GM06990 (cell line): ENCODE data around the gene SLC38A11.

ENCODE experiments used
- DNase-seq: peaks from one replicate; pipeline ENCODE4 v3.0.0-alpha.2; 2011; ENCODE audit not compliant: insufficient read length; ENCODE audit errors: extremely low read depth
- H3K27me3 ChIP-seq: replicated peaks from 2 replicates; pipeline ENCODE4 v1.6.0; 2011; ENCODE audit warnings: low read length; ENCODE audit not compliant: control insufficient read depth, insufficient read depth
- H3K36me3 ChIP-seq: 2 replicates; pipeline ENCODE4 v1.5.1; 2011; ENCODE audit warnings: low read length; ENCODE audit not compliant: control insufficient read depth, insufficient read depth
- H3K4me3 ChIP-seq: replicated peaks from 2 replicates; pipeline ENCODE4 v1.5.1; 2011; ENCODE audit warnings: low read depth, mild to moderate bottlenecking, control low read depth, low read length
- CTCF ChIP-seq: IDR thresholded peaks from 2 replicates; pipeline ENCODE4 v1.5.1; 2011; ENCODE audit warnings: low read length, control low read depth, mild to moderate bottlenecking, inconsistent platforms; ENCODE audit not compliant: insufficient read depth, poor library complexity, severe bottlenecking

Gene SLC38A11

GRCh38 chr2:164967781-164968228, 12.5 kb upstream of the SLC38A11 start:
- no peak for DNase-seq
- Histone ChIP-seq H3K36me3 (no peaks in the 10 kb centered on the region), H3K27me3 (no peaks in the 10 kb centered on the region), H3K4me3 (no peak overlapping the region)
- no peak for TF ChIP-seq CTCF

GRCh38 chr2:164967361-164967760, 12.0 kb upstream of the SLC38A11 start:
- Histone ChIP-seq H3K36me3 (no peaks in the 10 kb centered on the region), H3K27me3 (no peaks in the 10 kb centered on the region), H3K4me3 (no peak overlapping the region)
- no peak for DNase-seq
- TF ChIP-seq CTCF, result no peak

GRCh38 chr2:164964700-164965099, 9.4 kb upstream of the SLC38A11 start:
- Histone ChIP-seq H3K4me3 (no peak overlapping the region), H3K27me3 (no peaks in the 10 kb centered on the region), H3K36me3 (no peaks in the 10 kb centered on the region)
- no peak for TF ChIP-seq CTCF
- DNase-seq, result no peak

- H3K4me3 ChIP-seq, result no peak overlapping the region
- no peak for TF ChIP-seq CTCF
- no peak for DNase-seq
- no peaks in the 10 kb centered on the region for H3K36me3 ChIP-seq
- H3K27me3 ChIP-seq, result no peaks in the 10 kb centered on the region; the same call in 1 of the 2 replicates
Observed at GRCh38 chr2:164960159-164960558, 4.8 kb upstream of the SLC38A11 start.

- no peaks in the 10 kb centered on the region for H3K36me3 ChIP-seq
- no peak for DNase-seq
- no peak overlapping the region for H3K4me3 ChIP-seq
- TF ChIP-seq CTCF, result no peak
- no peaks in the 10 kb centered on the region; the same call in none of the 2 replicates for H3K27me3 ChIP-seq
Observed at GRCh38 chr2:164954186-164954585, 1.1 kb downstream of the SLC38A11 start.

- DNase-seq, result no peak
- no peak overlapping the region for H3K4me3 ChIP-seq
- no peak for TF ChIP-seq CTCF
- no peaks in the 10 kb centered on the region; the same call in none of the 2 replicates for H3K27me3 ChIP-seq
- H3K36me3 ChIP-seq, result no peaks in the 10 kb centered on the region
Observed at GRCh38 chr2:164953279-164953678, 2.0 kb downstream of the SLC38A11 start.
